HG03378 (cell line): ENCODE data around the gene XYLT1.

ENCODE experiments used
- ATAC-seq: cut with Tn5 transposase; IDR thresholded peaks from one replicate; pipeline ENCODE4 v1.9.1; 2021; ENCODE audit warnings: mild to moderate bottlenecking, moderate library complexity; ENCODE audit not compliant: unreplicated experiment

XYLT1 gene

GRCh38 chr16:17170435-17170834 is 300.3 kb downstream of the XYLT1 start:
- ATAC-seq = no peak

GRCh38 chr16:17168181-17168580 is 302.6 kb downstream of the XYLT1 start:
- ATAC-seq = no peak

- ATAC-seq = no peak
Measured at GRCh38 chr16:17166095-17166494, 304.7 kb downstream of the XYLT1 start.

- ATAC-seq = no peak
Measured at GRCh38 chr16:17162560-17162959, 308.2 kb downstream of the XYLT1 start.

GRCh38 chr16:17160920-17161431 is 309.8 kb downstream of the XYLT1 start:
- no peak for ATAC-seq

- ATAC-seq = no peak
Measured at GRCh38 chr16:17160285-17160853, 310.4 kb downstream of the XYLT1 start.

- no peak for ATAC-seq
Measured at GRCh38 chr16:17159617-17160016, 311.1 kb downstream of the XYLT1 start.

- no peak for ATAC-seq
Measured at GRCh38 chr16:17155936-17156335, 314.8 kb downstream of the XYLT1 start.

- no peak for ATAC-seq
Measured at GRCh38 chr16:17155485-17155884, 315.3 kb downstream of the XYLT1 start.

GRCh38 chr16:17154981-17155380 is 315.8 kb downstream of the XYLT1 start:
- ATAC-seq = no peak

- no peak for ATAC-seq
Measured at GRCh38 chr16:17152311-17152710, 318.4 kb downstream of the XYLT1 start.

GRCh38 chr16:17151335-17151734 is 319.4 kb downstream of the XYLT1 start:
- no peak for ATAC-seq

- ATAC-seq = no peak
Measured at GRCh38 chr16:17149904-17150483, 320.8 kb downstream of the XYLT1 start.

- ATAC-seq = no peak
Measured at GRCh38 chr16:17147942-17148341, 322.8 kb downstream of the XYLT1 start.

- no peak for ATAC-seq
Measured at GRCh38 chr16:17145029-17145428, 325.7 kb downstream of the XYLT1 start.

- ATAC-seq = no peak
Measured at GRCh38 chr16:17144431-17144830, 326.3 kb downstream of the XYLT1 start.

GRCh38 chr16:17143546-17144419 is 327.0 kb downstream of the XYLT1 start:
- ATAC-seq = no peak

GRCh38 chr16:17138801-17139200 is 332.0 kb downstream of the XYLT1 start:
- no peak for ATAC-seq

GRCh38 chr16:17135439-17135838 is 335.3 kb downstream of the XYLT1 start:
- ATAC-seq = no peak

- peak; percentile 61 for ATAC-seq
Measured at GRCh38 chr16:17134586-17134985, 336.2 kb downstream of the XYLT1 start.

- no peak for ATAC-seq
Measured at GRCh38 chr16:17133851-17134250, 336.9 kb downstream of the XYLT1 start.

- ATAC-seq = no peak
Measured at GRCh38 chr16:17131351-17131750, 339.4 kb downstream of the XYLT1 start.
